HFF-Myc (cell line): ENCODE results near the gene SLC2A13.
A peak's percentile ranks its signal among the peaks of the same experiment; 100 is the strongest.
"Not testable (repeated sequence)": the region's sequence is repeated elsewhere in the genome, so short reads cannot be mapped to it uniquely, and the experiment has no call there.

Source experiments
- DNase-seq: peaks from one replicate; pipeline ENCODE4 v3.0.0-alpha.2; 2011; ENCODE audit warnings: low read depth; ENCODE audit errors: extremely low read depth
- H3K4me3 ChIP-seq: replicated peaks from 2 replicates; pipeline ENCODE4 v1.5.1; 2011; ENCODE audit warnings: low read depth, mild to moderate bottlenecking, control low read depth, low read length
- CTCF ChIP-seq: IDR thresholded peaks from 2 replicates; pipeline ENCODE4 v1.5.1; 2012; ENCODE audit warnings: mild to moderate bottlenecking, low read depth, low read length, control low read depth; ENCODE audit errors: missing control alignments

SLC2A13 gene

DNA sequence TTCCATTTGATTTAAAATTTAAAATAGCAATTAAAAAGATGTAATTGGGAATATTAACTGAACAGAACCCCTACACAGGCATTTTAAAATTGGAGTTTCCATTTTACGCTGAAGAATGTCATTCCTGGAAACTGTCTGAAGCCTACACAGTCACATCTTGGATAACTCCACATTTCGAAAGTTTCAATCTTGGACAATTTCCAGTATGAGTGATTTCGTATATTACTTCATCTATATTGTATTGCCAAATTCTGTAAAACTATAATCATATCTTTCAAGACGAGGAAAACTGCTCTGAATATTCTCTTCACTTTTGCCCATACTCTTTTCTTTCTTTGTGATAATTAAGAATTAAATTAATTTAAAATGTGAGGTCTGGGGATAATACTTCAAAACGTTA, 292.1 kb downstream of the SLC2A13 start:
- no peak for DNase-seq
- no peak overlapping the region for H3K4me3 ChIP-seq
- TF ChIP-seq CTCF: no peak

DNA sequence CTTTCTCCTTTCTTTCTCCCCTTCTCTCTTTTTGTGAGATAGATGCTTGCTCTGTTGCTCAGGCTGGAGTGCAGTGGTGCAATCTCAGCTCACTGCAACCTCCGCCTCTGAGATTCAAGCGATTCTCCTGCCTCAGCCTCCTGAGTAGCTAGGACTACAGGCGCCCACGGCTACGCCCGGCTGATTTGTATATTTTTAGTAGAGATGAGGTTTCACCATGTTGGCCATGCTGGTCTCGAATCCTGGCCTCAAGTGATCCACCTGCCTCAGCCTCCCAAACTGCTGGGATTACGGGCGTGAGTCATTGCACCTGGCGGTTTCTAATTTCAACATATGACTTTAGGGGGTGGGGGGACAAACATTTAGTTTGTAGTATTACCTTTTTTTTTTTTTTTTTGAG, 293.4 kb downstream of the SLC2A13 start:
- DNase-seq, H3K4me3 ChIP-seq: not testable (repeated sequence)

GRCh38 chr12:39807043-39807442, 298.8 kb downstream of the SLC2A13 start:
- no peak overlapping the region for H3K4me3 ChIP-seq
- peak; percentile 36 for TF ChIP-seq CTCF
- no peak for DNase-seq

GRCh38 chr12:39805651-39806050, 300.2 kb downstream of the SLC2A13 start:
- DNase-seq: no peak
- H3K4me3 ChIP-seq: no peak overlapping the region
- no peak for TF ChIP-seq CTCF

GRCh38 chr12:39804898-39805297, 301.0 kb downstream of the SLC2A13 start:
- DNase-seq: no peak
- H3K4me3 ChIP-seq: no peak overlapping the region
- TF ChIP-seq CTCF: no peak

GRCh38 chr12:39804479-39804878, 301.4 kb downstream of the SLC2A13 start:
- H3K4me3 ChIP-seq: no peak overlapping the region
- no peak for DNase-seq
- TF ChIP-seq CTCF: no peak

- TF ChIP-seq CTCF: no peak
- DNase-seq: no peak
Observed at GRCh38 chr12:39803151-39803550, 302.7 kb downstream of the SLC2A13 start.

More at GRCh38 chr12:39803151-39803550, 302.7 kb downstream of the SLC2A13 start:
- H3K4me3 ChIP-seq: no peak overlapping the region
